Esophagus muscularis mucosa (tissue), 4 donors: ENCODE measurements around the gene THOC2.

Experiments used
- CTCF ChIP-seq, 3 experiments: fragments of 200-600 bp in 2 of 3; fragments of 450-650 bp in 1 of 3; sonication (generic) in 2 of 3; IDR thresholded peaks; one replicate each; pipeline ENCODE4 v1.5.1; 2017 to 2019; ENCODE audit warnings: antibody characterized with exemption in 3 of 3, mild to moderate bottlenecking in 2 of 3, moderate library complexity in 1 of 3
- EP300 ChIP-seq: sonication (generic); formaldehyde crosslinking; IDR thresholded peaks from one replicate; pipeline ENCODE4 v1.6.1; 2017; ENCODE audit warnings: antibody characterized with exemption
- POLR2A ChIP-seq: fragments of 450-650 bp; IDR thresholded peaks from one replicate; pipeline ENCODE4 v1.6.1; 2017; ENCODE audit warnings: antibody characterized with exemption, moderate library complexity, mild to moderate bottlenecking, low read depth
- POLR2AphosphoS5 ChIP-seq, 2 donors: sonication (generic); formaldehyde crosslinking; IDR thresholded peaks; one replicate each; pipeline ENCODE4 v1.6.1; 2017; ENCODE audit warnings: antibody characterized with exemption in 2 of 2

GRCh38 chrX:123695242-123695641, 37.6 kb downstream of the THOC2 start:
- TF ChIP-seq POLR2AphosphoS5 (IDR thresholded peaks at IDR 0.05) (no peak), CTCF (IDR thresholded peaks at IDR 0.05) (no peak), POLR2A (no peak), EP300 (no peak)
